ENCODE results near the gene PTEN. TPM values are rescaled to one million over a fixed set of nuclear protein-coding genes. Genes with fewer than 3 reads are reported as not detected.

The PTEN gene
- total and polyA plus RNA-seq, 2 experiments from 2014 or later = 20.8 to 64.0 TPM

- TF ChIP-seq ZNF462 (CRISPR knock-in tag; IDR thresholded peaks at IDR 0.05) = no peak
- TF ChIP-seq EZH2 (IDR thresholded peaks at IDR 0.05; ENCODE audit: low read depth, unreplicated experiment) = no peak
- TF ChIP-seq POLR2AphosphoS5 (IDR thresholded peaks at IDR 0.05; ENCODE audit: low read depth) = no peak
- no peak for TF ChIP-seq NANOG (IDR thresholded peaks at IDR 0.05; ENCODE audit: borderline replicate concordance)
- no peak for TF ChIP-seq EZH2phosphoT487 (IDR thresholded peaks at IDR 0.05; ENCODE audit: unreplicated experiment)
- no peak for TF ChIP-seq ZNF331 (CRISPR knock-in tag; IDR thresholded peaks at IDR 0.05; ENCODE audit: low read depth)
- TF ChIP-seq JUNB (IDR thresholded peaks at IDR 0.05; ENCODE audit: unreplicated experiment) = no peak
- TF ChIP-seq STAT1 (IDR thresholded peaks at IDR 0.05; ENCODE audit: unreplicated experiment) = no peak
- TF ChIP-seq ZNF114 (CRISPR knock-in tag; IDR thresholded peaks at IDR 0.05) = no peak
Observed at GRCh38 chr10:87957702-87958101, 94.3 kb downstream of the PTEN start (continued).

- DNase-seq (ENCODE audit: low spot score) = no peak
- no peak overlapping the region for H3K4me2 ChIP-seq
- H2AFZ ChIP-seq = no peak overlapping the region
- H3K9me2 ChIP-seq (ENCODE audit: insufficient read depth) = no peaks in the 10 kb centered on the region
- no peaks in the 10 kb centered on the region for H3K27me3 ChIP-seq (ENCODE audit: insufficient read depth)
- H3K27ac Mint-ChIP-seq = no peak overlapping the region
- ATAC-seq = no peak
- H3K4me1 ChIP-seq (ENCODE audit: insufficient read depth) = peaks cover 7% of the 10 kb centered on the region; the same call in 1 of the 2 replicates
- no peaks in the 10 kb centered on the region for H3K9me3 Mint-ChIP-seq
- H3F3A ChIP-seq (replicated peaks; ENCODE audit: low read depth) = no peaks in the 10 kb centered on the region
- H3K4me3 Mint-ChIP-seq = no peak overlapping the region
- no peak overlapping the region for H3K4me3 ChIP-seq
- peaks cover 38% of the 10 kb centered on the region; the same call in 2 of the 3 replicates for H3K36me3 Mint-ChIP-seq (ENCODE audit: low read depth)
- no peak overlapping the region for H3K27ac ChIP-seq (ENCODE audit: low read depth)
- no peaks in the 10 kb centered on the region for H3K79me2 ChIP-seq (replicated peaks; ENCODE audit: insufficient read depth)
- H3K4me1 Mint-ChIP-seq = peaks cover 6% of the 10 kb centered on the region; the same call in 2 of the 3 replicates
- H3K27me3 Mint-ChIP-seq (ENCODE audit: insufficient read depth, low read depth, poor library complexity) = no peaks in the 10 kb centered on the region
- H3K36me3 ChIP-seq (ENCODE audit: insufficient read depth) = no peaks in the 10 kb centered on the region; the same call in 1 of the 2 replicates
- no peaks in the 10 kb centered on the region for H4K20me1 ChIP-seq (replicated peaks; ENCODE audit: insufficient read depth)
- TF ChIP-seq CTCF (conservative IDR thresholded peaks at IDR 0.05; ENCODE audit: low read depth in 2 of 2) (no peak), ZNF331 (CRISPR knock-in tag; IDR thresholded peaks at IDR 0.05; ENCODE audit: low read depth) (no peak)
Observed at GRCh38 chr10:87960230-87960629, 96.8 kb downstream of the PTEN start.

All from GM23338 (cell line).